ENCODE measurements around the gene DPEP1.
A peak's percentile ranks its signal among the peaks of the same experiment; 100 is the strongest.
"Not testable (repeated sequence)": the region's sequence is repeated elsewhere in the genome, so short reads cannot be mapped to it uniquely, and the experiment has no call there.

The DPEP1 gene

DNA sequence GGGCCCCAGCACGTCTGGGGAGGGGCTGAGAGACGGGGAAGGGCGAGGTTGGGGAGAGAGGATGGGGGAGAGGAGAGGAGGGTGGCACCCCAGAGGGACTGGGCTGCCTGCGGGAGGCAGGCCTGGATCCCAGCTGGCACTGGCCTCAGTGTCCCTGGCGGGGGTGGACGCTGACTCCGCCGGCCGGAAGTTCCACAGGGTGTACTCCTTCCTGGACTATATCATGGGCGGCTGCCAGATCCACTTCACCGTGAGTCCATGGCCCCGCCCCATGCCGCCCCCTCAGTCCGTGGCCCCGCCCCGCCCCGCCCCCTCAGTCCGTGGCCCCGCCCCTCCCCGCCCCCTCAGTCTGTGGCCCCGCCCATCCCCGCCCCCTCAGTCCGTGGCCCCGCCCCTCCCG, 26.6 kb upstream of the DPEP1 start:
- H3K4me1 Mint-ChIP-seq, result no peaks in the 10 kb centered on the region
- no peak overlapping the region for H3K4me3 Mint-ChIP-seq
- H3K36me3 Mint-ChIP-seq, result no peaks in the 10 kb centered on the region
- no peaks in the 10 kb centered on the region for H3K27me3 Mint-ChIP-seq
- H3K9me3 Mint-ChIP-seq, result no peaks in the 10 kb centered on the region
- no peak overlapping the region for H3K27ac Mint-ChIP-seq
- no peak for ATAC-seq

DNA sequence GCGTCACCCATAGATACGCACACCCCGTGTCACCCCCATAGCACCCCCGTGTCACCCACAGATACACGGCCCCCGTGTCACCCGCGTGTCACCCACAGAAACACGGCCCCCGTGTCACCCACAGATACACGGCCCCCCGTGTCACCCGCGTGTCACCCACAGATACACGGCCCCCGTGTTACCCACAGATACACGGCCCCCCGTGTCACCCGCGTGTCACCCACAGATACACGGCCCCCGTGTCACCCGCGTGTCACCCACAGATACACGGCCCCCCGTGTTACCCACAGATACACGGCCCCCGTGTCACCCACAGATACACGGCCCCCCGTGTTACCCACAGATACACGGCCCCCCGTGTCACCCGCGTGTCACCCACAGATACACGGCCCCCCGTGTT, 25.8 kb upstream of the DPEP1 start:
- H3K27me3 Mint-ChIP-seq, H3K4me1 Mint-ChIP-seq, H3K9me3 Mint-ChIP-seq, H3K36me3 Mint-ChIP-seq, H3K27ac Mint-ChIP-seq, H3K4me3 Mint-ChIP-seq, ATAC-seq: not testable (repeated sequence)

- H3K4me1 Mint-ChIP-seq, result no peaks in the 10 kb centered on the region
- no peaks in the 10 kb centered on the region for H3K27me3 Mint-ChIP-seq
- no peak for ATAC-seq
- no peak overlapping the region for H3K4me3 Mint-ChIP-seq
- H3K9me3 Mint-ChIP-seq, result no peaks in the 10 kb centered on the region
- H3K27ac Mint-ChIP-seq, result no peak overlapping the region
- no peaks in the 10 kb centered on the region for H3K36me3 Mint-ChIP-seq
Measured at GRCh38 chr16:89588413-89589109, 24.9 kb upstream of the DPEP1 start.

DNA sequence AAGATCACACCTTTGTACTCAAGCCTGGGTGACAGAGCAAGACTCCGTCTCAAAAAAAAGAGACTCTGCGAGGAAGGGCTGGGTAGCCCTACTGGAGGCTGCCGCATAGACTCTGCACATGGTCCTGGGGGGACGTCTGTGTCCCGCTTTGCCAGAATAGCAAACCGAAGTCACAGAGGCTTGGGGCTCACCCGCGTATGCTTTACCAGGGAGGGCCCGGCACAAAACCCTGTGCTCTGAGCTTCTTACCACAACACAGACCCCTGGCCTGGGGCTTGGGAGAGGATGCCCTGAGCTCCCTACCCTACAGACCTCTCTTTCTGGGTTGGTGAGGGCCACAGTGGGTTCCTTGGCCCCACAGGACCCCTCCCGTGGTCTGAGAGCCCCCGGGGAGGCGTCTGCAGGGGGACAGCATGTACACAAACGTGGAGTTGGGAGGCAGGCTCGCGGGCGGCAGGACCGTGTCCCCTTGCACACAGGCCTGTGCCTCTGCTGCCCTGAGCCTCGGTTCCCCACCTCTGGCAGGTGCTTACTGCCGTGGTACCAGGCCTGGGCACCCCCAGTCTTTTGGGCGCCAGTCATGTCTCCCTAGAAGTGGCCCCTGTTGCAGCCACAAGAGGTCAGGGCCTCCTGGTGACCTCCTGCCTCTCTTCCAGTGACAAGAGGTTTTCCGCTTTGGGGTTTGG, 24.1 kb upstream of the DPEP1 start:
- Mint-ChIP-seq H3K27me3 (no peaks in the 10 kb centered on the region), H3K4me3 (no peak overlapping the region), H3K36me3 (no peaks in the 10 kb centered on the region), H3K27ac (no peak overlapping the region), H3K9me3 (no peaks in the 10 kb centered on the region), H3K4me1 (no peaks in the 10 kb centered on the region)
- ATAC-seq, result no peak

DNA sequence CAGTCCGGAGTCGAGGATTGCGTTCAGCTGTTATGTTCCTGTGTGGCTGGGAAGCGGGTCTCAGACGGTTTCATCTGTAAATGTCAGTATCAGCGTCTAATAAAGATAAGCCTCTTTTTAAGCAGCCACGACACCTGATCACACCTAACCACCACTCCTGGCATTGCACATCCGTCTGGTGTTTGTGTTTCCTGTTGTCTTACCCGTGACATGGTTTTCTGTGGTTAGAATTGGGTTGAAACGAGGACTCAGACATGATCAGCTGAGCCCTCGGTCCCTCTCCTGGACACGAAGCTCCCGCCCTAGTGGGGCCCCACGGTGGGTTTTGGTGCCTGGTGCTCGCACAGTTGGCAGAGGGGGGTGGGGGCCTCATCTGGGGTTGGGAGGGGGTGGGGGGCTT, 19.6 kb upstream of the DPEP1 start:
- Mint-ChIP-seq H3K27ac (no peak overlapping the region), H3K4me3 (no peak overlapping the region), H3K4me1 (no peaks in the 10 kb centered on the region), H3K36me3 (no peaks in the 10 kb centered on the region), H3K9me3 (no peaks in the 10 kb centered on the region), H3K27me3 (peaks cover 8% of the 10 kb centered on the region)
- ATAC-seq, result no peak

- H3K9me3 Mint-ChIP-seq, result no peaks in the 10 kb centered on the region
- peaks cover 16% of the 10 kb centered on the region for H3K27me3 Mint-ChIP-seq
- no peak overlapping the region for H3K27ac Mint-ChIP-seq
- no peak overlapping the region for H3K4me3 Mint-ChIP-seq
- no peak for ATAC-seq
- H3K36me3 Mint-ChIP-seq, result no peaks in the 10 kb centered on the region
- H3K4me1 Mint-ChIP-seq, result no peaks in the 10 kb centered on the region
Measured at GRCh38 chr16:89595330-89596060, 17.9 kb upstream of the DPEP1 start.

DNA sequence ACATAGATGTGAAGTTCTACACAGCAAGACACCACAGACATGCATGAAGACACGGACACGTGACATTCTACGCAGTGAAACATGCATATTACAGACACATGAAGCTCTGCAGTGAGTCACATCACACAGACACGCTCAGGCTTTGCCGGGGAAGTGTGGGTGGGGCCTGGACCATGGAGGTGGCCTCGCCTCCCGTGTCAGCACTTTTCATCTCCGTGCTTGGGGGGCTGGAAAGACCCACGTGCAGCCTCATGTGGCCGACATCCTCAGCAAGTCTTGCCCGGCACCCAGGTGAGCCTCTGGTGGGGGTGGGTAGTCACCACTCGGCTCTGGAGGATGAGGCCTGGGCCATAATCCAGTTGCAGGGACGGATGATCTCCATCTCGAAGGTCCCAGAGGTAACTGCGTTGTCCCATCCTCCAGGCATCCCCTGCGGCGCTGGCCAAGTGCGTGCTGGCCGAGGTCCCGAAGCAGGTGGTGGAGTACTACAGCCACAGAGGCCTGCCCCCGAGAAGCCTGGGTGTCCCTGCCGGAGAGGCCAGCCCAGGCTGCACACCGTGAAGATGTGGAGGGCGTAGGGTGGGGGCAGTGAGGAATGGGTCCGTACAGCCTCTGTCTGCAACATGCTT, 17.3 kb upstream of the DPEP1 start:
- Mint-ChIP-seq H3K4me3 (no peak overlapping the region), H3K36me3 (no peaks in the 10 kb centered on the region), H3K27me3 (peaks cover 16% of the 10 kb centered on the region), H3K4me1 (no peaks in the 10 kb centered on the region), H3K27ac (no peak overlapping the region), H3K9me3 (no peaks in the 10 kb centered on the region)
- ATAC-seq, result no peak

GRCh38 chr16:89596957-89597649, 16.3 kb upstream of the DPEP1 start:
- ATAC-seq, result peak; percentile 21
- no peak overlapping the region for H3K27ac Mint-ChIP-seq
- H3K36me3 Mint-ChIP-seq, result no peaks in the 10 kb centered on the region
- peaks cover 22% of the 10 kb centered on the region for H3K27me3 Mint-ChIP-seq
- H3K4me1 Mint-ChIP-seq, result peaks cover 3% of the 10 kb centered on the region
- H3K9me3 Mint-ChIP-seq, result no peaks in the 10 kb centered on the region
- H3K4me3 Mint-ChIP-seq, result no peak overlapping the region

GRCh38 chr16:89598199-89598598, 15.2 kb upstream of the DPEP1 start:
- H3K36me3 Mint-ChIP-seq, result no peaks in the 10 kb centered on the region
- peaks cover 32% of the 10 kb centered on the region for H3K27me3 Mint-ChIP-seq
- ATAC-seq, result no peak
- H3K9me3 Mint-ChIP-seq, result no peaks in the 10 kb centered on the region
- H3K27ac Mint-ChIP-seq, result no peak overlapping the region
- H3K4me1 Mint-ChIP-seq, result peaks cover 13% of the 10 kb centered on the region
- H3K4me3 Mint-ChIP-seq, result no peak overlapping the region

- H3K4me3 Mint-ChIP-seq, result no peak overlapping the region
- H3K27me3 Mint-ChIP-seq, result peaks cover 33% of the 10 kb centered on the region
- ATAC-seq, result peak; percentile 40
- H3K4me1 Mint-ChIP-seq, result peaks cover 13% of the 10 kb centered on the region
- no peaks in the 10 kb centered on the region for H3K9me3 Mint-ChIP-seq
- no peaks in the 10 kb centered on the region for H3K36me3 Mint-ChIP-seq
- H3K27ac Mint-ChIP-seq, result no peak overlapping the region
Measured at GRCh38 chr16:89599451-89599858, 14.0 kb upstream of the DPEP1 start.

DNA sequence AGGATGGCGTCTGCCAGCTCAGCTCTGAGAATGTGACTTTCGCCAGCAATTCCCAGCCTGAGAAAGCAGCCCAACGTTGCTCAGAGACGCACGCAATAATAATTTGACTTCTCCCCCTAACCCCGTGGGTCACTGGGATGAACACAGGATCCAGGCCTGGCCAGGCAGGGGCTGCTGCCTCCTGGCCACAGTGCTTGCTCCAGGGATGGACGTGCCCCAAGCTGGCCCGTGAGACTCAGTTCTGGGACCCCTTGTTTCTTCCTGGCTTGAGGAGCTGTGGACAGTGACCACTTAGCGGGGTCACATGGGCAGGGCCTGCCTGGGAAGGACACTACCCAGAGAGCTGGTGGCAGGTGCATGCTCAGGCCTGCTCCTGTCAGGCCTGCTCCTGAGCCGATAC, 13.5 kb upstream of the DPEP1 start:
- Mint-ChIP-seq H3K4me3 (no peak overlapping the region), H3K9me3 (no peaks in the 10 kb centered on the region), H3K36me3 (no peaks in the 10 kb centered on the region), H3K27me3 (peaks cover 33% of the 10 kb centered on the region), H3K27ac (no peak overlapping the region), H3K4me1 (peaks cover 13% of the 10 kb centered on the region)
- ATAC-seq, result peak; percentile 6

DNA sequence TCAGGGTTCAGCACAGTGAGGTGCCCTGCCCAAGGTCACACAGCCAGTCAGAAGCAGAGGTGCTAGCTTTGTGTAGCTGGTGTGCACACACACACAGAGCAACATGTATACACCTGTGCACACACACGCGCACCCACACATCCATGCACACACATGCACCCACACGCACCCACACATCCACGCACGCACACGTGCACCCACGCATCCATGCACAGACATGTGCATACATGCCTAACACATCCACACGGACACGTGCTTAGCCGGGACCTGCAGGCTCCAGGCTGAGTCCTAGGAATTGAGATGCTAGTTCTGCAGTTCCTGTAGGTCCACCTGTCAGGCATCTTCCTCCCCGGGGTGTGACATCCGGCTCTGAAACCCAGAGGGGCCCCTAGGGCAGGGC, 13.0 kb upstream of the DPEP1 start:
- peaks cover 33% of the 10 kb centered on the region for H3K27me3 Mint-ChIP-seq
- no peaks in the 10 kb centered on the region for H3K36me3 Mint-ChIP-seq
- H3K9me3 Mint-ChIP-seq, result no peaks in the 10 kb centered on the region
- H3K4me1 Mint-ChIP-seq, result peaks cover 13% of the 10 kb centered on the region
- H3K4me3 Mint-ChIP-seq, result no peak overlapping the region
- H3K27ac Mint-ChIP-seq, result no peak overlapping the region
- peak; percentile 5 for ATAC-seq

DNA sequence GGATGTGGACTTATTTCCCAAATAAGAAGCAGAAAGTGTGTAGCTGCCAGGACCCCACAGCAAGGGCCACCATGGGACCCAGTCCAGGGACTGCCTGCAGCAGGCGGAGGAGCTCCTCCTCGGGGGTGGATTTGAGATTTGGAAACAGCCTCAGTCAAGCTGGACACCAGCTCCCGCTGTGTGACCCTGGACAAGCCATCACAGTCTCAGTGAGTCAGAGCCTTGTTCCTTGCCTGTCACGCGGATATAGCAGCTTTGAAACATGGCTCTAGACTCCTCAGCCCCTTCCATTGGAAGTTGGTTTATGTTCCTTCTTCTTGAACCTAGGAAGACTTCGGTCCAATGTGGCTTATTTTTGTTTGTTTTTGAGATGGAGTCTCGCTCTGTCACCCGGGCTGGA, 12.5 kb upstream of the DPEP1 start:
- peaks cover 33% of the 10 kb centered on the region for H3K27me3 Mint-ChIP-seq
- H3K9me3 Mint-ChIP-seq, result no peaks in the 10 kb centered on the region
- no peak overlapping the region for H3K4me3 Mint-ChIP-seq
- H3K27ac Mint-ChIP-seq, result no peak overlapping the region
- peaks cover 13% of the 10 kb centered on the region for H3K4me1 Mint-ChIP-seq
- no peak for ATAC-seq
- no peaks in the 10 kb centered on the region for H3K36me3 Mint-ChIP-seq

DNA sequence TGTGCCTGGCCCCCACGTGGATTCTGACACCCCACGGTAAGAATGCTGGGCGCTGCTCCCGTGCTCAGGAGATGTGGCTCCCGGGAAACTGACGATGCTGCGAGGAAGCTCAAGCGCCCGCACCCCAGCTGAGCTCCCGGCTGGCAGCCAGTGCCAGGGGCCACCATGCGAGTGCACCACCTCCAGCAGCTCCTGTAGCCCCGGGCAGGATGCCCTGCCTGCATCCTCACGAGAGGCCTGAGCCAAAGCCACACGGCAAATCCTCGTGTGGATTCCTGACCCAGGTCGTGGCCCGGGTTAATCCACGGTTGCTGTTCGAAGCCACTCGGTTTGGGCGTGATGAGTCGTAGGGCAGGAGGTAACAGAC, 11.6 kb upstream of the DPEP1 start:
- Mint-ChIP-seq H3K4me3 (no peak overlapping the region), H3K36me3 (no peaks in the 10 kb centered on the region), H3K27me3 (peaks cover 31% of the 10 kb centered on the region), H3K27ac (no peak overlapping the region), H3K9me3 (no peaks in the 10 kb centered on the region), H3K4me1 (peaks cover 13% of the 10 kb centered on the region)
- no peak for ATAC-seq
